ENCODE results near the gene KLK8.

KLK8 gene

DNA sequence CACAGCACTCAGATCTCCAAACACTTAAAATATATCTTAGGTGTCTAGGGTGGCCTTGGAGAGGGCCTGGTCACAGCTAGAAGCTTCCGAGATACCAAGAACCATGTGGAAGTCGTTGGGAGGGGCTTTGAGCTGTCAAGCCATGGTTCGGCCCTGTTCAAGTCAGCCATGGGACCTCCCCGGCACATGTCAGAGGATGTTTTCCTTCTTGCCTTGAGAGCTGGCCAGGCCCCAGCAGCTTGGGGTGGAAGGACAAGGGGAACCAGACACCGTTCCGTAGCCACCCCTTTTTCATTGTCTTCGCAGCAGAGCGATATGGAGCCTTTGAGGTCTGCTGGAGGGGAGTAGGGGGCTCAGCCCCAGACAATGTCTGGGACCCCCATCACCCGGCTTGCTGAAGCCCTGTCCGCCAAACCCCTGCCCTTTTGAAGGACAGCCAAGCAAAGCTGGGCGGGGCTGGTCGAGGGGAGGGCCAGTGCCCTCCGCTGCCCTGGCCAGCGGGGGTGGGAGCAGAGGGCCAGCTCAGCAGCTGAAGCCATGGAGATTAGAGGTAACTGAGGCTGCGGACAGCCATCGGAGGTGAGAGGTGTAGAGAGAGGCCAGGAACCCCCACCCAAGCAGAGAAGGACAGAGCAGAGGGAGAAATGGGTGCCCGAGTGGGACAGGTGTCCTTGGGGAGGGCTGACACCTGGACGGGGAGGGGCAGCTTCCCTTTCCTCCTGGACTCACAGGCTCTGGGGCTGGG is 24.6 kb upstream of the KLK8 start:
- DNase-seq (ENCODE audit: insufficient read length, low spot score): no peak
- no peak for FAIRE-seq
- TF ChIP-seq POLR2A (IDR thresholded peaks at IDR 0.05; ENCODE audit: low read depth, low read length): no peak

DNA sequence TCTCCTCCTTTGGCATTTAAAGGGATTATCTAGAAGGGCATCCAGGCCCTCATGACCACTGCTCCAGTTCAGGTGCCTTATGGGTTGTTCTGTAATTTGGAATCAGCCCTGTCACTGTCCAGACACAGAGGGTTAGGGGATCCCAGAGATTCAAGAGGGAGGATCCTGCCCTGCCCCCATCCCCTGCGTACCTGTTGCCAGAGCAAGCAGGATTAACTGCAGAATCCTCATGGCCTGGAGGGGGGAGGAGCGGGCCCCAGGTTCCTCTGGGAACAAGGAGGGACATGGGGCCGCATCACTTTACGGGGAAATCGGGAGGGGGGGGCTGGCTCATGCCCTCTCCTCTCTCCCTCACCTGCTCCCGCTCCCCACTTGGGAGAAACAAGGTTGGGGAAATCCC is 24.0 kb upstream of the KLK8 start:
- DNase-seq (ENCODE audit: insufficient read length, low spot score) (no peak), FAIRE-seq (no peak)
- no peak for TF ChIP-seq POLR2A (IDR thresholded peaks at IDR 0.05; ENCODE audit: low read depth, low read length)

DNA sequence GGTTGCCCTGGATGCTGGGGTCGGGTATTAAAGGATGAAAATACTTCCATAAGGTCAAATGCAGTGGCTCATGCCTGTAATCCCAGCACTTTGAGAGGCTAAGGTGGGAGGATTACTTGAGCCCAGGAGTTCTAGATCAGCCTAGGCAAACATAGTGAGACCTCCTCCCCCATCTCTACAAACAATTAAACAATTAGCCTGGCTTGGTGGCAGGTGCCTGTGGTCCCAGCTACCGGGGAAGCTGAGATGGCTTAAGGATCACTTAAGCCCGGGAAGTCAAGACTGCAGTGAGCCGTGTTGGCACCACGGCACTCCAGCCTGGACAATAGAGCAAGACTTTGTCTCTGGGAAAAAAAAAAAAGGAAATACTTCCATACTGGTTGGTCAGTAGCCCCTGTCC is 23.5 kb upstream of the KLK8 start:
- DNase-seq (ENCODE audit: insufficient read length, low spot score) (no peak), FAIRE-seq (no peak)
- TF ChIP-seq POLR2A (IDR thresholded peaks at IDR 0.05; ENCODE audit: low read depth, low read length): no peak

DNA sequence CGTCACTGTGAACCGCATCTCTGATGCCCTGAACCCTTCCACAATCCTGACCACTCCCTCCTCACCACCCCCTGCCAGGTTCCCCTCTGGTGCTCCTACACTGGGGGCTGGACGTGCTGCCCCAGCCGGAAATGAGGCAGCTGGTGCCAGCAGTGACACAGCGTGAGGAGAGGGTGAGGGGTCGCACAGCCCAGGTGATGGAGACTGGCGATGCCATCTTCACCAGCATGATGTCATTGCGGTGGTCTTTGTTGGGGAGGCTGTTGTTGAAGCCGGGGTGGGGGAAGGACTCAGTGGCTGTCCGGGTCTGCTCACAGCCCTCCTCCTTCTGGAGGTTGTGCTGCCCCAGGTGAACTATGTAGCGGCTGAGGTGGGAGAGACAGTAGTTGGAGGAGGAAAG is 22.5 kb upstream of the KLK8 start:
- FAIRE-seq (no peak), DNase-seq (ENCODE audit: insufficient read length, low spot score) (no peak)

DNA sequence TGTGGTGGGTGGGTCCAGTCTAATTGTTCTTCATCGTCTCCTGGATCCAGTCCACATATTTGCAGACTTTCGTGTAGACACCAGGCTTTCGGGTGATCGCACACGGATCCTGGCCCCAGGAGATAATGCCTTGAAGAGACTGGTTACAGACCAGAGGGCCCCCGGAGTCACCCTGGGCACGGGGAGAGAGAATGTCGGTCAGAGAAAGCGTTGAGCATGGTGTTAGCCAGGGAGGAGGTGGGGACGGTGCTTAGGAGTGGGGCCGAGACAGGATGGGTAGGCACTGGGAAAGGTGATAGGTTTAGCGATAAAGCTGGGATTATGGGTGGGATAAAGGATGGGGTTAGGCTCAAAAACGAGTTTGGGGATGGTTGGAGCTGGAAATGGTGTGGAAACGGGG is 21.1 kb upstream of the KLK8 start:
- FAIRE-seq (no peak), DNase-seq (ENCODE audit: insufficient read length, low spot score) (no peak)
- no peak for TF ChIP-seq POLR2A (IDR thresholded peaks at IDR 0.05; ENCODE audit: low read depth, low read length)

More for the DNA sequence above, 22.5 kb upstream of the KLK8 start:
- no peak for TF ChIP-seq POLR2A (IDR thresholded peaks at IDR 0.05; ENCODE audit: low read depth, low read length)

DNA sequence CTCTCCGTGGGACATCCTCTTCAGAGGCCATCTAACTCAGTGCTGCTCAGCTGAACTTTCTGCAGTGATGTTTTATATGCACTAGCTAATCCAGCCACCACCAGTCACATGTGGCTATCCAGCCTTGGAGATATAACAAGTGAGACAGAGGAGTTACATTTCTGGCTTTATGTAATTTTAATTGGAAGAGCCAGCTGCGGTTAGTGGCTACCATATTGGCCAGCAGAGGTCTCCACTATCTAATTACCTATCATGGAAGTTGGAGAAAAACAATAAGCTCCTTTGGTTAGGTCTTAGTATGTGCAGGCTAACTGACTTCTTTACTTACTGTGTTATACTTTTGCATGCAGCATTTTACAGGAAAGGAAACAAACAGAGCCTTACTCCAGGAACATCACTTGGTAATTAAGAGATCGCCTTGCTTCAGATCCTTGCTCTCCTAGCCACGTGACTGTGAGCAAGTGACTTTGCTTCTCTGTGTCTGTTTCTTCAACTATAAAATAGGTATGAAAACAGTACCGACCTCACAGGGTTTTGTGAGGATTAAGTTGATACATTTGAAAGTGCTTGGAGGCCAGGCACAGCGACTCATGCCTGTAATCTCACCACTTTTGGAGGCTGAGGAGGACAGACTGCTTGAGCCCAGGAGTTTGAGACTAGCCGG is 19.7 kb upstream of the KLK8 start:
- DNase-seq (ENCODE audit: insufficient read length, low spot score) (peak; percentile 13), FAIRE-seq (peak; percentile 58)

DNA sequence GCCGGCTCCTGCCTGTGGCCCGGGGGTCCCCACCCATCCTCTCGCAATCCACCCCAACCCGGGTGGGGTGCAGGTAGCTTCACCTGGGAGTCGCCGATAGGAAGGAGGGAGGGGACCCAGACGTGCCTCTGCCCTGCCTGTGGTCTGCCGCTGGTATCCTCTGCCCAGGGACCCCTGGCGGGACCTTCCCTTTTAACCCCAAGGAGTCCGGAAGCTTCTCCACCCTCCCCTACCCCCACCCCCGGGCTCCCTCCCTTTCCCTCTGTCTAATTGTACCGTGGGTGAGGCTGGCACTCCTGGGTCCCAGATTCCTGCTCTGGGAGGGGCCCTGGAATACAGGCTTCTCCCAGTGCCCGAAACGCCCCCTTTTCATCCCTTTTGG is 18.1 kb upstream of the KLK8 start, which contains the start of gene KLK10:
Gene KLK10 (minus strand): TSS at position 166 of the 382 bp plus-strand sequence. CDS start 579 bp downstream, outside the sequence.
- DNase-seq (ENCODE audit: insufficient read length, low spot score) (no peak), FAIRE-seq (no peak)
- TF ChIP-seq POLR2A (IDR thresholded peaks at IDR 0.05; ENCODE audit: low read depth, low read length): no peak

More for the DNA sequence above, 19.7 kb upstream of the KLK8 start:
- TF ChIP-seq POLR2A (IDR thresholded peaks at IDR 0.05; ENCODE audit: low read depth, low read length): no peak

DNA sequence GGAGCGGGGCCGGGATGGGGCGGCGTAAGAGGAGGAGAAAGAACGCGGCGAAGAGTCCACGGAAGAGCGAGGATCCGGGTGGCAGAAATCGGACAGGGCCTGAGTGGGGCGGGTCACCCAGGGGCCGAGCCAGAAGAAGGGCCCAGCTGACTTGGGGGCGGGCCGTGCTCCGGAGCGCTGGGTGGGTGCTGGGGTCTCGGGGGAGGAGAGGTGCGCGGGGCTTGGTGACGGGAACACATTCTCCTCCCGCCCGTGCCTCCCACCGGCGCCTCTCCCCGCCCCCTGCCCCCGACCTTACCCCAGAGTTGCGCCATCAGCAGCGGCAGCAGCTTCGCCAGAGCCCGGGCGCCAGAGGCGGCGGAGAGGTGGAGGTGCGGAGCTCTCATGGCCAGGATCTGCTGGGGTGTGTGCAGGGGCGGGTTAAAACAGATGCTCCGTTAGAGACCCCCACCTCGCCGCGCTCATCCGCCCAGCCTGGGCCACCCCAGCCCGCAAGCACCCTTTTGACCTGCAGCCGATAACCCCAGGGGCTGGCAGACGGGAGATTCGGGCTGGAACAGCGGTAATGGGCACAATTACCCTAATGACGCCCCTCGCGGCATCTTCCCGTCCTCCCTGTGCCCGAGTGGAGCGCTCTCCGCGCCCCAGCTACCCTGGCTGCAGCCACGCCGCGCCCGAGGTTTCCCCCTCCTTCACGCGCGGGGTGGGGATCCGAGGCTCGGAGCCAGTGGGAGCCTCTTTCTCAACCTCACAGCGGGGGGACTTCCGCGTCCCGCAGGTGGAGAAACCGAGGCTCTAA is 17.5 kb upstream of the KLK8 start:
- FAIRE-seq: no peak
- no peak for TF ChIP-seq POLR2A (IDR thresholded peaks at IDR 0.05; ENCODE audit: low read depth, low read length)
- no peak for DNase-seq (ENCODE audit: insufficient read length, low spot score)

DNA sequence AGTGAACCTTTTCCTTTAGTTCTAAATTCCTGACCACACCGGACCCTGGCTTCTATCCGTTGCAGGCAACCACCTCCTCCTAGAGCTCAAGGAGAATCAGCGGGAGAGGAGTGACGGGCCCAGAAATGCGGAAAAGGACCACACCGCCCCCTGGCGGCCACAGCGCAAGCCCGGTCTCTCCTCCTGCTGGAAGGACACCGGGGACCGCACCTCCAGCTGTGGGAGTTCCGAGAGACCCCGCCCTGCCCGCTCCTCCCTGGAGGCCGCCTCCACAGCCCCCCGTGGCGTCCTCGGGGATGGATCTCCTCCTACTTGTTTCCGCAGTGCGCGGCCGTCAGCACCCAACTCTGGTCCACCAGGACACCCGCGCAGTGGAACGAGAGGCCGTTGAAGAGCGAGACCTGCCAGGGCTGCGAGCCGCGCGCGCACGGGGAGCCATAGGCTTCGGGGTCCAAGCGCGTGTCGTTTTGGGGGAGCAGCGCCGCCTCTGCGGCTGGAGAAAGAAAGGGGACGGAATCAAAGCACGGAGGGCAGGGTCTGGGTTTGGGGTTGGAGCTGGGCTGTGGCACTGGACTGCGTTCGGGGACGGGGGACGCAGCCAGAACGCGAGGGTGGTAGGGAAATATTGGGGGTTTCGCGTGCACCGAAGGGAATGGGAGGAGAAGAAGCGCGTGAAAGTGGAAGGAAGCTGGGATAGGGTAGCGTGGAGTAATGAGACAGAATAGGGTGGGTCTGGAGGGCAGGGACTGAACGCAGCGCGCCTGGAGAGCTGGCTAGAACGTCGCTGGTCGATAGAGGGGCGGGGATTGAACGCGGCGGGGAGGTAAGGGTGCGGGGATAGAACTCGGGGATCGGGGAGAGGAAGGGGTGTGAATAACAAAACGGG is 15.6 kb upstream of the KLK8 start:
- FAIRE-seq (no peak), DNase-seq (ENCODE audit: insufficient read length, low spot score) (no peak)
- TF ChIP-seq POLR2A (IDR thresholded peaks at IDR 0.05; ENCODE audit: low read depth, low read length): no peak

DNA sequence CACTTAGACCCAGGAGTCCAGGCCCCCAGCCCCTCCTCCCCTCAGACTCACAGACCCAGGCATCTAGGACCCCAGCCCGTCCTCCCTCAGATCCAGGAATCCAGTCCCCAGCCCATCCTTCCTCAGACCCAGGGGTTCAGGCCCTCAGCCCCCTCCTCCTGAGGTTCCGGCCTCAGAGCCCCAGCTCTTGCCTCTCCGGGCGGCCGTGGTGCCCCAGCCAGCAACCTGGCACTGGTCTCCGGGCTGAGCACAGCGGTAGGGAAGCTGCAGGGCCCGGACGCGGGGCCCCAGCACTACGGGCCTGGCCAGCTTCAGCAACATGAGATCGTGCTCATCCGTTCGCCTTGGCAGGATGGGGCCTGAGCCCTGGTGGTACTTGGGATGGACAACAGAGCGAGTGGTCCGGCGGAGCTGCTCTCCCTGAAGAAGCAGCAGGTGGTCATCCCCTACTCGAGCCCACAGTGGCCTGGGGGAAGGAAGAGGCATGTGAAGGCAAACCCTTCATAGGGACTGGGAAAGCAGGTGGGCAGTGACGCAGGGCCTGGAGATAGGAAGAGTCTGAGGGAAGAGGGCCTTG is 14.4 kb upstream of the KLK8 start:
- no peak for FAIRE-seq
- TF ChIP-seq POLR2A (IDR thresholded peaks at IDR 0.05; ENCODE audit: low read depth, low read length): no peak
- DNase-seq (ENCODE audit: insufficient read length, low spot score): no peak

DNA sequence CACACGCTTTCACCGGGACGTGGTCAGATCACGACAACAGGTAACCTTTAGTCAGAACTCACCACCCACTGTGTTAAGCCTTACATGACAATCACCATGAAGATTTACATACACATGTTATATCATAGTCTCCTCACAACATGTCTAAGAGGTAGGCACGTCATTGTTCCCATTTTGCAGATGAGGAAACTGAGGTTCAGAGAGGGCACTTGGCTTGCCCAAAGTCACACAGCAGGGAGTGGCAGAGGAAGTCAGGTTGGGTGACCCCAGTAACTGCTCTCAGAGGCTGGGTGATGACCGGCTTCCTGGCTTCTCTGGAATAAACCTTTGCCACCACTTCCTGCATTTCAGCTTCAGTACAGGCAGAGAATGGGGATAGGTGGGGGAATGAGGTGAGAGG is 12.8 kb upstream of the KLK8 start:
- no peak for TF ChIP-seq POLR2A (IDR thresholded peaks at IDR 0.05; ENCODE audit: low read depth, low read length)
- FAIRE-seq: no peak
- no peak for DNase-seq (ENCODE audit: insufficient read length, low spot score)

DNA sequence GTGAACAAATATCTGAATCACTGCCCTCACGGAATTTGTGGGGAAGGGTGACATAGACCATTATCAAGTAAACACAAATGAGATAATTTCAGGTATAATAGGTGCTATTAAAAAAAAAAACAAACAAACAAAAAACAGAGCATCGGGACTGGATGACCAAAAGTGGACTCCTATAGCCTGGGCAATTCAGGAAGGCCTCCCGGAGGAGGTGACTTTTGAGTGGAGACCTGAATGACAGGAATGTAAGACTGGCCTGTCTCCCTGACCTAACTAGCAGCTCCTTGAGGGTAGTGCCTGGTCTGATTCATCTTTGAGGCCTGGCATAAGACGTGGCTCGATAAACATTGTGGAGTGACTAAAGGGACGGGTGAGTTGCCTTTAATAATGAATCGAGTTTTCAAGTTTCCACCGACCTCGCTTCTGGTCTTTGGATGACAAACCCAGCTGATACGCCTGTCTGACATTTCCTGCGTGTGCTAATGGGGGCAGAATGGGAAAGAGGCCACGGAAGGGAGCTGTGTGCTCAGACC is 11.3 kb upstream of the KLK8 start:
- TF ChIP-seq POLR2A (IDR thresholded peaks at IDR 0.05; ENCODE audit: low read depth, low read length): no peak
- FAIRE-seq (no peak), DNase-seq (ENCODE audit: insufficient read length, low spot score) (no peak)
